DMS53 treated with DMSO at 0.1 percent for 48 hours (cell line): Measurements from ENCODE around the gene DLX3.

Experiments
- DNase-seq: peaks from one replicate; lab custom pipeline; 2025; ENCODE audit not compliant: unreplicated experiment; lab: John Stamatoyannopoulos, UW

Gene DLX3

GRCh38 chr17:49973271-49973615 is 21.8 kb downstream of the DLX3 start:
- DNase-seq: no peak

GRCh38 chr17:49972486-49973270 is 22.3 kb downstream of the DLX3 start:
- no peak for DNase-seq

GRCh38 chr17:49971848-49972485 is 23.1 kb downstream of the DLX3 start:
- no peak for DNase-seq

GRCh38 chr17:49971199-49971847 is 23.7 kb downstream of the DLX3 start:
- no peak for DNase-seq

GRCh38 chr17:49970498-49970897 is 24.5 kb downstream of the DLX3 start:
- no peak for DNase-seq

- no peak for DNase-seq
Measured at GRCh38 chr17:49969795-49970389, 25.1 kb downstream of the DLX3 start.

- DNase-seq: no peak
Measured at GRCh38 chr17:49969134-49969759, 25.8 kb downstream of the DLX3 start, which contains the start of gene DLX4. TSS of gene DLX4 (plus strand) at chr17:49969190. CDS start at chr17:49969469, 279 bp downstream.

GRCh38 chr17:49968405-49969133 is 26.5 kb downstream of the DLX3 start:
- peak; percentile 23 for DNase-seq

GRCh38 chr17:49967621-49968404 is 27.2 kb downstream of the DLX3 start:
- no peak for DNase-seq

GRCh38 chr17:49967205-49967604 is 27.8 kb downstream of the DLX3 start:
- DNase-seq: no peak

- no peak for DNase-seq
Measured at GRCh38 chr17:49966767-49967166, 28.3 kb downstream of the DLX3 start.

- DNase-seq: no peak
Measured at GRCh38 chr17:49965524-49965909, 29.5 kb downstream of the DLX3 start.

GRCh38 chr17:49964769-49965523 is 30.1 kb downstream of the DLX3 start:
- DNase-seq: no peak

GRCh38 chr17:49964303-49964768 is 30.7 kb downstream of the DLX3 start:
- DNase-seq: no peak

GRCh38 chr17:49963626-49964302 is 31.3 kb downstream of the DLX3 start:
- DNase-seq: no peak

- DNase-seq: no peak
Measured at GRCh38 chr17:49963309-49963625, 31.8 kb downstream of the DLX3 start.

GRCh38 chr17:49962599-49963308 is 32.3 kb downstream of the DLX3 start:
- DNase-seq: no peak
